B cell (primary cell): ENCODE measurements around the gene ERC2. TPM values are rescaled to one million over a fixed set of nuclear protein-coding genes. Genes with fewer than 3 reads are reported as not detected.

ENCODE experiments used
- ATAC-seq: fragments of 200-7000 bp; cut with Tn5 transposase; one replicate; pipeline ENCODE4 v1.10.0; 2021; ENCODE audit warnings: low read depth, mild to moderate bottlenecking, moderate number of reproducible peaks, moderate library complexity
- CTCF ChIA-PET: fragments of 350-600 bp; sonication (Branson Sonifier 250); formaldehyde crosslinking; loops from one replicate; lab custom pipeline; 2021; ENCODE audit warnings: antibody characterized with exemption, inconsistent platforms; lab: Charles Lee
- POLR2A ChIA-PET: fragments of 350-600 bp; sonication (Branson Sonifier 250); formaldehyde crosslinking; loops from one replicate; lab custom pipeline; 2021; ENCODE audit warnings: antibody characterized with exemption; lab: Charles Lee
- DNase-seq: peaks from one replicate; pipeline ENCODE4 v3.0.0; 2013
- H2AFZ ChIP-seq: 2 replicates; pipeline ENCODE4 v1.6.1; 2012; ENCODE audit warnings: mild to moderate bottlenecking, low read depth, low read length; ENCODE audit not compliant: insufficient read depth, poor library complexity, severe bottlenecking
- H3K27ac ChIP-seq, 2 donors: 1 replicate in 1 of 2; 2 replicates in 1 of 2; pipeline ENCODE4 v1.5.1; 2012 to 2013; ENCODE audit warnings: low read length in 2 of 2, mild to moderate bottlenecking in 2 of 2, moderate library complexity in 1 of 2
- H3K27me3 ChIP-seq, 4 experiments: fragments of 200-600 bp in 1 of 4; sonication (generic) in 1 of 4; replicated peaks in 1 of 4; 1 replicate in 2 of 4; 2 replicates in 2 of 4; pipeline versions ENCODE4 v1.6.1 to v1.7.0; 2013 to 2016; ENCODE audit warnings: low read length in 3 of 4, mild to moderate bottlenecking in 2 of 4, mixed read lengths in 1 of 4, moderate library complexity in 1 of 4; ENCODE audit not compliant: insufficient read depth in 4 of 4, control insufficient read depth in 3 of 4; ENCODE audit errors: control extremely low read depth in 1 of 4
- H3K36me3 ChIP-seq, 2 experiments: replicated peaks in 1 of 2; 1 replicate in 1 of 2; 2 replicates in 1 of 2; pipeline versions ENCODE4 v1.6.1 to v1.7.1; 2013; ENCODE audit warnings: low read length in 1 of 2; ENCODE audit not compliant: insufficient read depth in 2 of 2, control insufficient read depth in 1 of 2; ENCODE audit errors: control extremely low read depth in 1 of 2, extremely low read depth in 1 of 2
- H3K4me1 ChIP-seq, 2 donors: fragments of 200-600 bp in 1 of 2; sonication (generic) in 1 of 2; 1 replicate in 1 of 2; 2 replicates in 1 of 2; pipeline versions ENCODE4 v1.5.1 to v1.6.1; 2013 to 2017; ENCODE audit warnings: low read length in 2 of 2; ENCODE audit not compliant: control insufficient read depth in 2 of 2, insufficient read depth in 2 of 2
- H3K4me2 ChIP-seq: replicated peaks from 2 replicates; pipeline ENCODE3; 2012; ENCODE audit warnings: mild to moderate bottlenecking, low read depth, low read length; ENCODE audit not compliant: poor library complexity, severe bottlenecking
- H3K4me3 ChIP-seq, 5 experiments: fragments of 200-600 bp in 1 of 5; sonication (generic) in 1 of 5; 1 replicate in 3 of 5; 2 replicates in 2 of 5; pipeline versions ENCODE4 v1.5.1 to v1.7.0; 2011 to 2016; ENCODE audit warnings: low read length in 4 of 5, mild to moderate bottlenecking in 4 of 5, low read depth in 2 of 5, control low read depth in 1 of 5, moderate library complexity in 1 of 5; ENCODE audit not compliant: insufficient read depth in 1 of 5; ENCODE audit errors: control extremely low read depth in 1 of 5, extremely low read depth in 1 of 5
- H3K79me2 ChIP-seq: fragments of 200-600 bp; sonication (generic); one replicate; pipeline ENCODE4 v1.6.0; 2016; ENCODE audit warnings: low read length; ENCODE audit not compliant: control insufficient read depth, insufficient read depth
- H3K9ac ChIP-seq: fragments of 200-600 bp; sonication (generic); 2 replicates; pipeline ENCODE4 v1.6.1; 2017; ENCODE audit warnings: mild to moderate bottlenecking, low read length, moderate library complexity
- H3K9me3 ChIP-seq, 3 donors: one replicate each; pipeline versions ENCODE4 v1.6.1 to v1.7.1; 2013; ENCODE audit warnings: low read length in 2 of 3; ENCODE audit not compliant: control insufficient read depth in 2 of 3, insufficient read depth in 1 of 3; ENCODE audit errors: control extremely low read depth in 1 of 3
- H4K20me1 ChIP-seq: 2 replicates; pipeline ENCODE4 v1.6.0; 2012; ENCODE audit warnings: mild to moderate bottlenecking, low read length; ENCODE audit not compliant: insufficient read depth, control insufficient read depth, poor library complexity, severe bottlenecking
- H3K27ac Mint-ChIP-seq: one replicate; pipeline ENCODE4 v1.8.0; 2021; ENCODE audit warnings: mixed read lengths
- H3K27me3 Mint-ChIP-seq: one replicate; pipeline ENCODE4 v1.8.0; 2021; ENCODE audit warnings: mixed read lengths
- H3K4me1 Mint-ChIP-seq: one replicate; pipeline ENCODE4 v1.8.0; 2021; ENCODE audit warnings: mixed read lengths
- H3K4me3 Mint-ChIP-seq: one replicate; pipeline ENCODE4 v1.8.0; 2021; ENCODE audit warnings: mixed read lengths
- H3K9me3 Mint-ChIP-seq: one replicate; pipeline ENCODE4 v1.8.0; 2022; ENCODE audit warnings: mixed read lengths; ENCODE audit not compliant: insufficient read depth
- EZH2 ChIP-seq: IDR thresholded peaks from 2 replicates; pipeline ENCODE4 v1.6.1; 2012; ENCODE audit warnings: borderline replicate concordance, low read depth, mild to moderate bottlenecking, moderate library complexity, low read length; ENCODE audit not compliant: insufficient read depth, poor library complexity, severe bottlenecking
- WGBS: methylation state at CpG from one replicate; pipeline ENCODE4 v1.1.5; 2013; ENCODE audit warnings: missing lambda C conversion rate; ENCODE audit not compliant: insufficient coverage; 5-methylcytosine and 5-hydroxymethylcytosine counted together
- intact Hi-C: fragments of 100-400 bp; cut with micrococcal nuclease; formaldehyde crosslinking; loops from one replicate; pipeline ENCODE4 v1.10.0; 2022
- polyA plus RNA-seq: library from polyadenylated mRNA; depleted of rRNA; stranded (reverse); fragments of >200 nt; gene quantifications from 2 replicates; pipeline ENCODE4 v1.2.3, GENCODE V29; 2012
- total RNA-seq, 2 donors: library from RNA; stranded (reverse); fragments of 120-200 nt in 1 of 2; gene quantifications; 1 replicate in 1 of 2; 2 replicates in 1 of 2; pipeline versions ENCODE4 v1.2.3 to v1.2.4, GENCODE V29; 2013 to 2022
- TF ChIP-seq, protein P1 (sequence below): fragments of 200-600 bp; IDR thresholded peaks from one replicate; pipeline ENCODE4 v1.8.0; 2022; ENCODE audit warnings: antibody characterized with exemption, mild to moderate bottlenecking

Gene ERC2
- total and polyA plus RNA-seq, 2 donors (not counting 1 experiment from before 2014, with no cell fraction given): not detected

GRCh38 chr3:56318891-56319290 lies 149.4 kb downstream of the ERC2 start:
- ATAC-seq: no peak
- H3K79me2 ChIP-seq: no peaks in the 10 kb centered on the region
- H3K9ac ChIP-seq: no peak overlapping the region
- POLR2A ChIA-PET: no interaction called here
- TF ChIP-seq, protein P1, sequence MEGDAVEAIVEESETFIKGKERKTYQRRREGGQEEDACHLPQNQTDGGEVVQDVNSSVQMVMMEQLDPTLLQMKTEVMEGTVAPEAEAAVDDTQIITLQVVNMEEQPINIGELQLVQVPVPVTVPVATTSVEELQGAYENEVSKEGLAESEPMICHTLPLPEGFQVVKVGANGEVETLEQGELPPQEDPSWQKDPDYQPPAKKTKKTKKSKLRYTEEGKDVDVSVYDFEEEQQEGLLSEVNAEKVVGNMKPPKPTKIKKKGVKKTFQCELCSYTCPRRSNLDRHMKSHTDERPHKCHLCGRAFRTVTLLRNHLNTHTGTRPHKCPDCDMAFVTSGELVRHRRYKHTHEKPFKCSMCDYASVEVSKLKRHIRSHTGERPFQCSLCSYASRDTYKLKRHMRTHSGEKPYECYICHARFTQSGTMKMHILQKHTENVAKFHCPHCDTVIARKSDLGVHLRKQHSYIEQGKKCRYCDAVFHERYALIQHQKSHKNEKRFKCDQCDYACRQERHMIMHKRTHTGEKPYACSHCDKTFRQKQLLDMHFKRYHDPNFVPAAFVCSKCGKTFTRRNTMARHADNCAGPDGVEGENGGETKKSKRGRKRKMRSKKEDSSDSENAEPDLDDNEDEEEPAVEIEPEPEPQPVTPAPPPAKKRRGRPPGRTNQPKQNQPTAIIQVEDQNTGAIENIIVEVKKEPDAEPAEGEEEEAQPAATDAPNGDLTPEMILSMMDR: no peak
- TF ChIP-seq EZH2: no peak
- Mint-ChIP-seq H3K27me3 (no peaks in the 10 kb centered on the region), H3K4me1 (peaks cover 36% of the 10 kb centered on the region), H3K27ac (no peak overlapping the region), H3K4me3 (no peak overlapping the region), H3K9me3 (no peaks in the 10 kb centered on the region)
- no peaks in the 10 kb centered on the region for H3K9me3 ChIP-seq
- CTCF ChIA-PET: no interaction called here
- no CpG with 5 or more reads among the region's 3 CpGs for WGBS
- H3K4me2 ChIP-seq: no peak overlapping the region
- intact Hi-C loops: no loop called here
- H3K36me3 ChIP-seq: no peaks in the 10 kb centered on the region
- peaks cover 20 to 28% of the 10 kb centered on the region in 2 donors for H3K4me1 ChIP-seq
- peaks cover 0 to 4% (median 0%) of the 10 kb centered on the region in 4 experiments for H3K27me3 ChIP-seq
- no peak overlapping the region for H3K27ac ChIP-seq
- no peak overlapping the region for H2AFZ ChIP-seq
- no peaks in the 10 kb centered on the region for H4K20me1 ChIP-seq
- DNase-seq: no peak
- H3K4me3 ChIP-seq: no peak overlapping the region

DNA sequence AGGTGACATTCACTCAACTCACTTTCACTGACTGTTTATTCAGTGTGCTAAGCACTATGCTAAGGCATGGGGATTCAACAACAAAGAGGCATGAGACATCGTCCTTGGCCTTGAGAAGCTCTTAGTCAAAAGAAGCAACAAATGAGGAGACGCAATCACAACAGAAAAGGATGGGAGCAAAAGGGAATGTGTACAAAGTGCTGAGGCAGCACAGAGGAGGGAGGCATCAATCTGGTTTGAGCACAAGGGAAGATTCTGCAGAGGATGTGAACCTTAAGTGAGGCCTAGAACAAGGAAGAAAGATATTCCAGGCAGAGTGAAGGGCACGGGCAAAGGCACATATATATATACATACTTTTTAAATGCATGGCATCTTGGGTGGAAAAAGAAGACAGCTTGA lies 151.3 kb downstream of the ERC2 start:
- Mint-ChIP-seq H3K4me3 (no peak overlapping the region), H3K27me3 (peaks cover 4% of the 10 kb centered on the region), H3K4me1 (peaks cover 22% of the 10 kb centered on the region), H3K27ac (no peak overlapping the region), H3K9me3 (no peaks in the 10 kb centered on the region)
- Histone ChIP-seq H3K9me3 (no peaks in the 10 kb centered on the region), H3K36me3 (no peaks in the 10 kb centered on the region), H2AFZ (no peak overlapping the region), H3K4me1 (peaks cover 12 to 19% of the 10 kb centered on the region in 2 donors), H3K27ac (no peak overlapping the region), H4K20me1 (no peaks in the 10 kb centered on the region), H3K27me3 (peaks cover 0 to 4% (median 0%) of the 10 kb centered on the region in 4 experiments), H3K4me2 (no peak overlapping the region), H3K4me3 (no peak overlapping the region), H3K9ac (no peak overlapping the region), H3K79me2 (no peaks in the 10 kb centered on the region)
- intact Hi-C loops: no loop called here
- TF ChIP-seq, protein P1: no peak
- TF ChIP-seq EZH2: no peak
- no peak for ATAC-seq
- WGBS: 96% methylated on average over 2 of the region's 3 CpGs
- no peak for DNase-seq
- ChIA-PET CTCF (no interaction called here), POLR2A (no interaction called here)
